Mucosa of rectum (tissue), 2 donors: ENCODE data around the gene CARD6.
A peak's percentile ranks its signal among the peaks of the same experiment; 100 is the strongest.
"Not testable (repeated sequence)": the region's sequence is repeated elsewhere in the genome, so short reads cannot be mapped to it uniquely, and the experiment has no call there.

Source experiments
- H3K27ac ChIP-seq, 2 donors: one replicate each; pipeline ENCODE4 v1.7.0; 2013; ENCODE audit warnings: inconsistent platforms in 2 of 2, low read depth in 2 of 2, low read length in 2 of 2
- H3K27me3 ChIP-seq, 2 donors: one replicate each; pipeline ENCODE4 v1.7.0; 2013; ENCODE audit warnings: low read length in 2 of 2; ENCODE audit not compliant: control insufficient read depth in 2 of 2, insufficient read depth in 2 of 2
- H3K36me3 ChIP-seq, 2 donors: one replicate each; pipeline ENCODE4 v1.7.0; 2013; ENCODE audit warnings: low read length in 2 of 2; ENCODE audit not compliant: control insufficient read depth in 2 of 2, insufficient read depth in 2 of 2
- H3K4me1 ChIP-seq, 2 donors: one replicate each; pipeline ENCODE4 v1.7.0; 2013; ENCODE audit warnings: low read length in 2 of 2, mild to moderate bottlenecking in 1 of 2; ENCODE audit not compliant: control insufficient read depth in 2 of 2, insufficient read depth in 2 of 2
- H3K4me3 ChIP-seq, 2 donors: one replicate each; pipeline ENCODE4 v1.7.0; 2013; ENCODE audit warnings: low read length in 2 of 2
- H3K9ac ChIP-seq, 2 donors: one replicate each; pipeline ENCODE4 v1.7.0; 2013; ENCODE audit warnings: low read length in 2 of 2, low read depth in 1 of 2, mild to moderate bottlenecking in 1 of 2
- H3K9me3 ChIP-seq, 2 donors: one replicate each; pipeline ENCODE4 v1.7.0; 2013; ENCODE audit warnings: low read length in 2 of 2; ENCODE audit not compliant: control insufficient read depth in 2 of 2
- donor health status: healthy.
- donor health status: Normal muscosa, but diverticular disease.

The CARD6 gene

GRCh38 chr5:40798801-40799210 is 42.4 kb upstream of the CARD6 start:
- Histone ChIP-seq H3K36me3 (no peaks in the 10 kb centered on the region), H3K9ac (peak overlapping the region; percentile 83 to 90), H3K9me3 (no peaks in the 10 kb centered on the region), H3K27me3 (no peaks in the 10 kb centered on the region), H3K4me3 (peak overlapping the region; percentile 90 to 100), H3K27ac (peak overlapping the region; percentile 75 to 85), H3K4me1 (peaks cover 14% of the 10 kb centered on the region in 2 donors)

- peaks cover 14% of the 10 kb centered on the region in 2 donors for H3K4me1 ChIP-seq
- H3K9me3 ChIP-seq: no peaks in the 10 kb centered on the region
- H3K9ac ChIP-seq: no peak overlapping the region
- no peak overlapping the region for H3K4me3 ChIP-seq
- no peaks in the 10 kb centered on the region for H3K36me3 ChIP-seq
- H3K27me3 ChIP-seq: no peaks in the 10 kb centered on the region
- no peak overlapping the region for H3K27ac ChIP-seq
These were observed 41.9 kb upstream of the CARD6 start for GRCh38 chr5:40799258-40799657.

GRCh38 chr5:40801771-40802562 is 39.2 kb upstream of the CARD6 start:
- Histone ChIP-seq H3K27ac (no peak overlapping the region), H3K36me3 (no peaks in the 10 kb centered on the region), H3K9me3 (no peaks in the 10 kb centered on the region), H3K9ac (no peak overlapping the region), H3K4me1 (peaks cover 3 to 6% of the 10 kb centered on the region in 2 donors), H3K4me3 (no peak overlapping the region), H3K27me3 (no peaks in the 10 kb centered on the region)

- H3K27ac ChIP-seq: no peak overlapping the region
- H3K27me3 ChIP-seq: no peaks in the 10 kb centered on the region
- no peaks in the 10 kb centered on the region for H3K9me3 ChIP-seq
- no peaks in the 10 kb centered on the region for H3K36me3 ChIP-seq
- no peak overlapping the region for H3K4me3 ChIP-seq
- no peak overlapping the region for H3K9ac ChIP-seq
- H3K4me1 ChIP-seq: no peaks in the 10 kb centered on the region
These were observed 29.0 kb upstream of the CARD6 start for GRCh38 chr5:40812125-40812524.

GRCh38 chr5:40813698-40814281 is 27.4 kb upstream of the CARD6 start:
- no peak overlapping the region for H3K9ac ChIP-seq
- H3K4me1 ChIP-seq: no peaks in the 10 kb centered on the region
- H3K36me3 ChIP-seq: no peaks in the 10 kb centered on the region

GRCh38 chr5:40823459-40823858 is 17.7 kb upstream of the CARD6 start:
- Histone ChIP-seq H3K9ac (no peak overlapping the region), H3K27me3 (no peaks in the 10 kb centered on the region), H3K27ac (no peak overlapping the region), H3K4me3 (no peak overlapping the region), H3K9me3 (no peaks in the 10 kb centered on the region), H3K4me1 (no peaks in the 10 kb centered on the region), H3K36me3 (peaks cover 13 to 22% of the 10 kb centered on the region in 2 donors)

More at GRCh38 chr5:40813698-40814281, 27.4 kb upstream of the CARD6 start:
- Histone ChIP-seq H3K4me3 (no peak overlapping the region), H3K27ac (no peak overlapping the region), H3K9me3 (no peaks in the 10 kb centered on the region), H3K27me3 (no peaks in the 10 kb centered on the region)

GRCh38 chr5:40825461-40826043 is 15.6 kb upstream of the CARD6 start:
- H3K9ac ChIP-seq: not testable (repeated sequence)
- peaks cover 28 to 39% of the 10 kb centered on the region in 2 donors for H3K36me3 ChIP-seq

GRCh38 chr5:40826489-40827187 is 14.5 kb upstream of the CARD6 start:
- peaks cover 39 to 50% of the 10 kb centered on the region in 2 donors for H3K36me3 ChIP-seq
- no peak overlapping the region for H3K27ac ChIP-seq
- no peaks in the 10 kb centered on the region for H3K4me1 ChIP-seq
- no peak overlapping the region for H3K4me3 ChIP-seq
- no peaks in the 10 kb centered on the region for H3K27me3 ChIP-seq
- no peaks in the 10 kb centered on the region for H3K9me3 ChIP-seq
- no peak overlapping the region for H3K9ac ChIP-seq

More at GRCh38 chr5:40825461-40826043, 15.6 kb upstream of the CARD6 start:
- not testable (repeated sequence) for H3K9me3 ChIP-seq, H3K27me3 ChIP-seq, H3K27ac ChIP-seq, H3K4me3 ChIP-seq, H3K4me1 ChIP-seq

GRCh38 chr5:40827188-40827977 is 13.8 kb upstream of the CARD6 start:
- Histone ChIP-seq H3K36me3 (peaks cover 46 to 57% of the 10 kb centered on the region in 2 donors), H3K27ac (no peak overlapping the region), H3K9me3 (no peaks in the 10 kb centered on the region), H3K9ac (no peak overlapping the region), H3K4me1 (no peaks in the 10 kb centered on the region), H3K27me3 (no peaks in the 10 kb centered on the region), H3K4me3 (no peak overlapping the region)
